Measurements from ENCODE around the gene CRYBB1.

The CRYBB1 gene

DNA sequence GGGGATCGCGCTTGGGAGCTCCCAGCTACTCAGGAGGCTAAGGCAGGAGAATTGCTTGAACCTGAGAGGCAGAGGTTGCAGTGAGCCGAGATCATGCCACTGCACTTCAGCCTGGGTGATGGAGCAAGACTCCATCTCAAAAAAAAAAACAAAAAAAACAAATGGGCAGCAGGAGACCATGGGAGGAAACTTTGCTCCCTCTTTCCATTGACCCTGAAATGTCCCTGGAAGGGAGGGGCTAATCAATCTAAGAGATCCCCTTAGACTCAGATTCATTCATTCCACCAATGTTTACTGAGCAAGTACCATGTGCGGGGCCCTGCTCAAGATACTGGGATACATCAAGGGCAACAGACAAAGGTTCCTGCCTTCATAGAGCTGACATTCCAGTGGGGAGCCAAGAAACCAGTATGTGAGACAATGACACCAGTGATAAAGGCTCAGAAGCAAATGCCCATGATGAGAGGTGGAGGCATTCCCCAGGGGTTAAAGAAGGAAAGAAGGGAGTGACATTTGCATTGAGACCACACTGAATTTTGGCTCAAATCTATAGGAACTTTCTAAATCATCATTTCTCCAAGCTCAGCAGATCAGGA lies 67.8 kb downstream of the CRYBB1 start:
- DNase-seq, result no peak
